GM18526 (cell line): Measurements from ENCODE around the gene TSHZ1.

Source experiments
- POLR2A ChIP-seq: IDR thresholded peaks from 3 replicates; pipeline ENCODE4 v1.6.1; 2011; ENCODE audit not compliant: insufficient read length; ENCODE audit errors: extremely low read depth

The TSHZ1 gene

GRCh38 chr18:75220551-75221355 lies 10.2 kb downstream of the TSHZ1 start:
- no peak for TF ChIP-seq POLR2A

GRCh38 chr18:75221397-75221796 lies 10.8 kb downstream of the TSHZ1 start:
- no peak for TF ChIP-seq POLR2A

GRCh38 chr18:75221897-75222296 lies 11.3 kb downstream of the TSHZ1 start:
- TF ChIP-seq POLR2A = no peak

- TF ChIP-seq POLR2A = no peak
These were observed 11.8 kb downstream of the TSHZ1 start for GRCh38 chr18:75222407-75222806.

- no peak for TF ChIP-seq POLR2A
These were observed 13.2 kb downstream of the TSHZ1 start for GRCh38 chr18:75223687-75224347.

GRCh38 chr18:75226286-75226955 lies 15.8 kb downstream of the TSHZ1 start:
- no peak for TF ChIP-seq POLR2A

GRCh38 chr18:75226956-75227316 lies 16.3 kb downstream of the TSHZ1 start:
- TF ChIP-seq POLR2A = no peak

- no peak for TF ChIP-seq POLR2A
These were observed 17.1 kb downstream of the TSHZ1 start for GRCh38 chr18:75227535-75228296.

GRCh38 chr18:75228967-75229366 lies 18.4 kb downstream of the TSHZ1 start:
- no peak for TF ChIP-seq POLR2A

GRCh38 chr18:75229437-75229836 lies 18.8 kb downstream of the TSHZ1 start:
- TF ChIP-seq POLR2A = no peak

GRCh38 chr18:75230163-75231052 lies 19.8 kb downstream of the TSHZ1 start:
- TF ChIP-seq POLR2A = no peak

GRCh38 chr18:75231053-75231406 lies 20.4 kb downstream of the TSHZ1 start:
- no peak for TF ChIP-seq POLR2A

GRCh38 chr18:75234901-75235300 lies 24.3 kb downstream of the TSHZ1 start:
- no peak for TF ChIP-seq POLR2A

- TF ChIP-seq POLR2A = no peak
These were observed 25.3 kb downstream of the TSHZ1 start for GRCh38 chr18:75235896-75236295.
